SK-N-SH (cell line): ENCODE data around the gene CD2AP. TPM values are rescaled to one million over a fixed set of nuclear protein-coding genes. Genes with fewer than 3 reads are reported as not detected.
"Not testable (repeated sequence)": the region's sequence is repeated elsewhere in the genome, so short reads cannot be mapped to it uniquely, and the experiment has no call there.

ENCODE experiments used
- CTCF ChIA-PET: fragments of 300-600, 350-600 bp; formaldehyde crosslinking; extraction: SDS; loops from one replicate; lab custom pipeline; 2021; lab: Yijun Ruan, JAX
- POLR2A ChIA-PET: fragments of 350-600 bp; sonication (Branson Sonifier 250); formaldehyde crosslinking; extraction: SDS; loops from one replicate; lab custom pipeline; 2020; ENCODE audit warnings: antibody characterized with exemption, inconsistent platforms; lab: Yijun Ruan, JAX
- DNase-seq: peaks from one replicate; pipeline ENCODE4 v3.0.0; 2012
- H2AFZ ChIP-seq: fragments of 200-600 bp; sonication (generic); 2 replicates; pipeline ENCODE4 v1.8.1; 2016; ENCODE audit warnings: antibody characterized with exemption, mild to moderate bottlenecking, low read depth
- H3F3A ChIP-seq: fragments of 200-600 bp; sonication (generic); replicated peaks from 2 replicates; pipeline ENCODE3; 2016; ENCODE audit warnings: antibody characterized with exemption, mild to moderate bottlenecking; ENCODE audit not compliant: insufficient read depth
- H3K27ac ChIP-seq, 2 experiments: fragments of 200-500 bp in 1 of 2; fragments of 200-600 bp in 1 of 2; sonication (Bioruptor generic) in 1 of 2; sonication (generic), shearing (Covaris generic) in 1 of 2; 2 replicates each; pipeline versions ENCODE4 v1.5.1 to v1.6.1; 2014 to 2016; ENCODE audit warnings: low read depth in 2 of 2, inconsistent platforms in 1 of 2, low read length in 1 of 2, mild to moderate bottlenecking in 1 of 2, mixed read lengths in 1 of 2
- H3K27me3 ChIP-seq: fragments of 200-600 bp; sonication (generic), shearing (Covaris generic); 2 replicates; pipeline ENCODE4 v1.6.1; 2016; ENCODE audit warnings: mixed run types; ENCODE audit not compliant: insufficient read depth
- H3K36me3 ChIP-seq, 2 experiments: fragments of 200-500 bp in 1 of 2; fragments of 200-600 bp in 1 of 2; sonication (Bioruptor generic) in 1 of 2; sonication (generic) in 1 of 2; replicated peaks in 1 of 2; 2 replicates each; pipeline versions ENCODE3 to v1.5.1; 2014 to 2016; ENCODE audit warnings: low read length in 1 of 2, mild to moderate bottlenecking in 1 of 2; ENCODE audit not compliant: insufficient read depth in 2 of 2, control insufficient read depth in 1 of 2
- H3K4me1 ChIP-seq, 2 experiments: fragments of 200-500 bp in 1 of 2; fragments of 200-600 bp in 1 of 2; sonication (Bioruptor generic) in 1 of 2; sonication (generic), shearing (Covaris generic) in 1 of 2; 2 replicates each; pipeline versions ENCODE4 v1.5.1 to v1.6.1; 2014 to 2016; ENCODE audit warnings: low read depth in 1 of 2, low read length in 1 of 2, mixed run types in 1 of 2; ENCODE audit not compliant: insufficient read depth in 2 of 2, control insufficient read depth in 1 of 2
- H3K4me2 ChIP-seq: fragments of 200-600 bp; sonication (generic), shearing (Covaris generic); 2 replicates; pipeline ENCODE4 v1.6.1; 2017; ENCODE audit warnings: mixed run types
- H3K4me3 ChIP-seq, 2 experiments: fragments of 200-500 bp in 1 of 2; fragments of 200-600 bp in 1 of 2; sonication (Bioruptor generic) in 1 of 2; sonication (generic), shearing (Covaris generic) in 1 of 2; 2 replicates each; pipeline versions ENCODE4 v1.5.1 to v1.8.1; 2014 to 2016; ENCODE audit warnings: low read depth in 2 of 2, inconsistent platforms in 1 of 2, low read length in 1 of 2, mild to moderate bottlenecking in 1 of 2, mixed read lengths in 1 of 2, moderate library complexity in 1 of 2
- H3K79me2 ChIP-seq: fragments of 200-600 bp; sonication (generic); 2 replicates; pipeline ENCODE4 v1.8.1; 2017; ENCODE audit warnings: mild to moderate bottlenecking; ENCODE audit not compliant: insufficient read depth
- H3K9ac ChIP-seq: fragments of 200-600 bp; sonication (generic); 2 replicates; pipeline ENCODE4 v1.6.1; 2017; ENCODE audit warnings: mixed run types
- H3K9me2 ChIP-seq: fragments of 200-600 bp; sonication (generic); 2 replicates; pipeline ENCODE4 v1.6.1; 2017; ENCODE audit warnings: mixed run types
- H3K9me3 ChIP-seq: fragments of 200-600 bp; sonication (generic); 2 replicates; pipeline ENCODE4 v1.6.1; 2017; ENCODE audit warnings: mixed run types, mild to moderate bottlenecking, moderate library complexity
- H4K20me1 ChIP-seq: fragments of 200-600 bp; sonication (generic); 2 replicates; pipeline ENCODE4 v1.6.1; 2017; ENCODE audit warnings: mild to moderate bottlenecking, mixed run types; ENCODE audit not compliant: insufficient read depth
- CHD2 ChIP-seq: fragments of 150-350 bp; IDR thresholded peaks from 2 replicates; pipeline ENCODE4 v1.6.1; 2018; ENCODE audit warnings: low read length; ENCODE audit not compliant: partially characterized antibody
- ELF1 ChIP-seq: IDR thresholded peaks from 2 replicates; pipeline ENCODE4 v1.4.0; 2012
- EP300 ChIP-seq, 2 experiments: IDR thresholded peaks; 2 replicates each; pipeline versions ENCODE4 v1.4.0 to v1.6.1; 2012; ENCODE audit warnings: borderline replicate concordance in 1 of 2, low read depth in 1 of 2, low read length in 1 of 2
- FOSL2 ChIP-seq: IDR thresholded peaks from 2 replicates; pipeline ENCODE4 v1.4.0; 2012; ENCODE audit warnings: low read depth, mild to moderate bottlenecking, moderate library complexity, borderline replicate concordance
- MEF2A ChIP-seq: IDR thresholded peaks from 2 replicates; pipeline ENCODE4 v1.4.0; 2012; ENCODE audit warnings: low read depth, borderline replicate concordance
- MXI1 ChIP-seq: IDR thresholded peaks from 2 replicates; pipeline ENCODE4 v1.6.1; 2012; ENCODE audit warnings: mild to moderate bottlenecking, low read depth, low read length, improper control_type of control experiment
- POLR2AphosphoS5 ChIP-seq: IDR thresholded peaks from 2 replicates; pipeline ENCODE4 v1.6.1; 2012; ENCODE audit warnings: low read depth, low read length
- SIN3A ChIP-seq: IDR thresholded peaks from 2 replicates; pipeline ENCODE4 v1.6.1; 2012; ENCODE audit warnings: low read depth, mild to moderate bottlenecking, low read length, moderate library complexity, borderline replicate concordance
- SMC3 ChIP-seq: IDR thresholded peaks from 2 replicates; pipeline ENCODE4 v1.6.1; 2012; ENCODE audit warnings: low read depth, low read length, improper control_type of control experiment
- TAF1 ChIP-seq: IDR thresholded peaks from 2 replicates; pipeline ENCODE4 v1.6.1; 2012; ENCODE audit warnings: low read depth, mild to moderate bottlenecking, low read length, moderate library complexity, borderline replicate concordance
- TEAD4 ChIP-seq: IDR thresholded peaks from 2 replicates; pipeline ENCODE4 v1.4.0; 2012; ENCODE audit warnings: mild to moderate bottlenecking, borderline replicate concordance; ENCODE audit not compliant: insufficient read depth
- WGBS: methylation state at CpG from one replicate; pipeline ENCODE4 v1.1.6; 2017; ENCODE audit warnings: low lambda C conversion rate; 5-methylcytosine and 5-hydroxymethylcytosine counted together
- polyA plus RNA-seq, 3 experiments: library from polyadenylated mRNA; depleted of rRNA; stranded (reverse); fragments of >200 nt; gene quantifications; 2 replicates each; pipeline ENCODE4 v1.2.3, GENCODE V29; 2012
- TF ChIP-seq, protein P1 (sequence below): fragments of 150-350 bp; IDR thresholded peaks from 2 replicates; pipeline ENCODE4 v1.6.1; 2016; ENCODE audit warnings: mild to moderate bottlenecking, low read depth, low read length
- TF ChIP-seq, protein P2 (sequence below): IDR thresholded peaks from 2 replicates; pipeline ENCODE4 v1.4.0; 2012; ENCODE audit warnings: low read depth
- TF ChIP-seq, protein P3 (sequence below): fragments of 150-350 bp; IDR thresholded peaks from 2 replicates; pipeline ENCODE4 v1.6.1; 2017; ENCODE audit warnings: antibody characterized with exemption, low read length, low read depth, borderline replicate concordance
- TF ChIP-seq, protein P4 (sequence below): fragments of 200-600 bp; sonication (generic); IDR thresholded peaks from 2 replicates; pipeline ENCODE4 v1.6.1; 2017; ENCODE audit warnings: antibody characterized with exemption, mild to moderate bottlenecking, moderate library complexity

Gene CD2AP
- polyA plus RNA-seq, 1 of the 3 experiments (the other 2 are of a cell fraction): 1.6 TPM

DNA sequence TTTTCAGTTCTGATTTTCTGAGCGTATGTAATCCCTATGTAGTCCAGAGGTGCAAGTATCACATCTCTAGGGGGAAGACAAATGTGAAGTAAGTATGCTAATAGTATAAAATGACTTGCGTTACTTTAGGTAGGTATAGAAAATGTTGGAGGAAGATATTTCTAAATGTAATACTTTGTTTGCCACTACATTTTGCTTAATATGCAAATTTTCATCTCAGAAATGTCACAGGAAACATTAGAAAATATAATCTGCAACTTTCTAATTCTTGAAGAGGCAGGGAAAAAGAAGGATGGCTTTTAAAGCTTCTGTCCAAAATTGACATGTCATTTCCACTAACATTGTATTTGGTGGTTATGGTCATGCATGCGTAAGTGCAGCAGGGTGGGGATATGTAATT is 85.6 kb downstream of the CD2AP start:
- Histone ChIP-seq H3K4me1 (no peaks in the 10 kb centered on the region; a peak in 1 of 4 replicates), H4K20me1 (peaks cover 3% of the 10 kb centered on the region), H3K9ac (no peak overlapping the region), H3K4me2 (no peak overlapping the region), H3K9me3 (no peaks in the 10 kb centered on the region), H3K36me3 (no peaks in the 10 kb centered on the region), H3K4me3 (no peak overlapping the region), H3K27me3 (no peaks in the 10 kb centered on the region), H3K9me2 (no peaks in the 10 kb centered on the region), H3K27ac (no peak overlapping the region), H3F3A (no peaks in the 10 kb centered on the region), H2AFZ (no peak overlapping the region), H3K79me2 (0 out of 2 replicates have a peak, but pooled peaks cover 3% of the 10 kb centered on the region)
- CTCF ChIA-PET: no interaction called here
- no peak for TF ChIP-seq EP300 (IDR thresholded peaks at IDR 0.05; ENCODE audit: borderline replicate concordance in 1 of 2, low read depth in 1 of 2, low read length in 1 of 2)
- TF ChIP-seq, protein P1, sequence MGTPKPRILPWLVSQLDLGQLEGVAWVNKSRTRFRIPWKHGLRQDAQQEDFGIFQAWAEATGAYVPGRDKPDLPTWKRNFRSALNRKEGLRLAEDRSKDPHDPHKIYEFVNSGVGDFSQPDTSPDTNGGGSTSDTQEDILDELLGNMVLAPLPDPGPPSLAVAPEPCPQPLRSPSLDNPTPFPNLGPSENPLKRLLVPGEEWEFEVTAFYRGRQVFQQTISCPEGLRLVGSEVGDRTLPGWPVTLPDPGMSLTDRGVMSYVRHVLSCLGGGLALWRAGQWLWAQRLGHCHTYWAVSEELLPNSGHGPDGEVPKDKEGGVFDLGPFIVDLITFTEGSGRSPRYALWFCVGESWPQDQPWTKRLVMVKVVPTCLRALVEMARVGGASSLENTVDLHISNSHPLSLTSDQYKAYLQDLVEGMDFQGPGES: no peak
- TF ChIP-seq, protein P2, sequence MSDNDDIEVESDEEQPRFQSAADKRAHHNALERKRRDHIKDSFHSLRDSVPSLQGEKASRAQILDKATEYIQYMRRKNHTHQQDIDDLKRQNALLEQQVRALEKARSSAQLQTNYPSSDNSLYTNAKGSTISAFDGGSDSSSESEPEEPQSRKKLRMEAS: no peak
- TF ChIP-seq POLR2AphosphoS5: no peak
- TF ChIP-seq TAF1: no peak
- TF ChIP-seq MXI1: no peak
- no peak for TF ChIP-seq FOSL2
- TF ChIP-seq, protein P3, sequence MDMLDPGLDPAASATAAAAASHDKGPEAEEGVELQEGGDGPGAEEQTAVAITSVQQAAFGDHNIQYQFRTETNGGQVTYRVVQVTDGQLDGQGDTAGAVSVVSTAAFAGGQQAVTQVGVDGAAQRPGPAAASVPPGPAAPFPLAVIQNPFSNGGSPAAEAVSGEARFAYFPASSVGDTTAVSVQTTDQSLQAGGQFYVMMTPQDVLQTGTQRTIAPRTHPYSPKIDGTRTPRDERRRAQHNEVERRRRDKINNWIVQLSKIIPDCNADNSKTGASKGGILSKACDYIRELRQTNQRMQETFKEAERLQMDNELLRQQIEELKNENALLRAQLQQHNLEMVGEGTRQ: no peak
- TF ChIP-seq SMC3: no peak
- TF ChIP-seq, protein P4, sequence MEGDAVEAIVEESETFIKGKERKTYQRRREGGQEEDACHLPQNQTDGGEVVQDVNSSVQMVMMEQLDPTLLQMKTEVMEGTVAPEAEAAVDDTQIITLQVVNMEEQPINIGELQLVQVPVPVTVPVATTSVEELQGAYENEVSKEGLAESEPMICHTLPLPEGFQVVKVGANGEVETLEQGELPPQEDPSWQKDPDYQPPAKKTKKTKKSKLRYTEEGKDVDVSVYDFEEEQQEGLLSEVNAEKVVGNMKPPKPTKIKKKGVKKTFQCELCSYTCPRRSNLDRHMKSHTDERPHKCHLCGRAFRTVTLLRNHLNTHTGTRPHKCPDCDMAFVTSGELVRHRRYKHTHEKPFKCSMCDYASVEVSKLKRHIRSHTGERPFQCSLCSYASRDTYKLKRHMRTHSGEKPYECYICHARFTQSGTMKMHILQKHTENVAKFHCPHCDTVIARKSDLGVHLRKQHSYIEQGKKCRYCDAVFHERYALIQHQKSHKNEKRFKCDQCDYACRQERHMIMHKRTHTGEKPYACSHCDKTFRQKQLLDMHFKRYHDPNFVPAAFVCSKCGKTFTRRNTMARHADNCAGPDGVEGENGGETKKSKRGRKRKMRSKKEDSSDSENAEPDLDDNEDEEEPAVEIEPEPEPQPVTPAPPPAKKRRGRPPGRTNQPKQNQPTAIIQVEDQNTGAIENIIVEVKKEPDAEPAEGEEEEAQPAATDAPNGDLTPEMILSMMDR: no peak
- no peak for TF ChIP-seq MEF2A
- no peak for TF ChIP-seq ELF1
- TF ChIP-seq TEAD4: no peak
- TF ChIP-seq SIN3A: no peak
- TF ChIP-seq CHD2: no peak
- over 99% methylated on average over 3 of the region's 3 CpGs for WGBS
- POLR2A ChIA-PET: no interaction called here
- DNase-seq: no peak

DNA sequence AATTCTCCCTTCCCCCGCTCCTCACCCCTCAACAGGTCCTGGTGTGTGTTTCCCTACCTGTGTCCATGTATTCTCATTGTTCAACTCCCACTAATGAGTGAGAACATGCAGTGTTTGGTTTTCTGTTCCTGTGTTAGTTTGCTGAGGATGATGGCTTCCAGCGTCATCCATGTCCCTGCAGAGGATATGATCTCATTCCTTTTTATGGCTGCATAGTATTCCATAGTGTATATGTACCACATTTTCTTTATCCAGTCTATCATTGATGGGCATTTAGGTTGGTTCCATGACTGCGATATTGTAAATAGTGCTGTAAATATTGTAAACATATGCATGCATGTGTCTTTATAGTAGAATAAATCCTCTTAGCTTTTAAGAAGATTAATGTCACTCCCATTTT is 89.0 kb downstream of the CD2AP start:
- H3K27me3 ChIP-seq, H3K9me2 ChIP-seq, H2AFZ ChIP-seq, H3K79me2 ChIP-seq, DNase-seq, H3F3A ChIP-seq, H3K4me2 ChIP-seq, H3K4me3 ChIP-seq, H3K9ac ChIP-seq, H4K20me1 ChIP-seq, H3K4me1 ChIP-seq, H3K27ac ChIP-seq, H3K9me3 ChIP-seq, H3K36me3 ChIP-seq, POLR2A ChIA-PET: not testable (repeated sequence)
- CTCF ChIA-PET: interaction anchor here (1.2 kb wide), 1 partner anchor 8 kb away, joined by 3 read pairs; no protein-coding TSS in a partner anchor
- WGBS: 99% methylated on average over 3 of the region's 3 CpGs
